Vagina (tissue), 2 donors: Measurements from ENCODE around the gene FSTL1. TPM values are rescaled to one million over a fixed set of nuclear protein-coding genes. Genes with fewer than 3 reads are reported as not detected.
A peak's percentile ranks its signal among the peaks of the same experiment; 100 is the strongest.

ENCODE experiments used
- DNase-seq, 2 donors: peaks; one replicate each; pipeline ENCODE4 v3.0.0-alpha.2; 2017; ENCODE audit errors: extremely low spot score in 2 of 2
- H3K27ac ChIP-seq: fragments of 200-600 bp; sonication (generic); one replicate; pipeline ENCODE4 v1.5.1; 2019
- H3K27me3 ChIP-seq: fragments of 200-600 bp; sonication (generic); one replicate; pipeline ENCODE4 v1.5.1; 2019
- H3K36me3 ChIP-seq, 2 donors: fragments of 200-600 bp; sonication (generic); one replicate each; pipeline ENCODE4 v1.5.1; 2017 to 2019
- H3K4me1 ChIP-seq: fragments of 200-600 bp; sonication (generic); one replicate; pipeline ENCODE4 v1.5.1; 2019
- H3K4me3 ChIP-seq, 2 donors: fragments of 200-600 bp; sonication (generic); 1 replicate in 1 of 2; 2 replicates in 1 of 2; pipeline ENCODE4 v1.5.1; 2016 to 2019
- H3K9me3 ChIP-seq: fragments of 200-600 bp; sonication (generic); one replicate; pipeline ENCODE4 v1.5.1; 2019
- CTCF ChIP-seq, 3 experiments: fragments of 450-650 bp in 2 of 3; fragments of 200-600 bp in 1 of 3; sonication (generic) in 1 of 3; IDR thresholded peaks; one replicate each; pipeline ENCODE4 v1.5.1; 2017 to 2019; ENCODE audit warnings: antibody characterized with exemption in 3 of 3, mild to moderate bottlenecking in 2 of 3, moderate library complexity in 2 of 3
- POLR2A ChIP-seq, 2 donors: fragments of 450-650 bp; IDR thresholded peaks; one replicate each; pipeline ENCODE4 v1.6.1; 2017; ENCODE audit warnings: antibody characterized with exemption in 2 of 2, mild to moderate bottlenecking in 2 of 2, moderate library complexity in 2 of 2
- POLR2AphosphoS5 ChIP-seq, 2 donors: sonication (generic); formaldehyde crosslinking; IDR thresholded peaks; one replicate each; pipeline ENCODE4 v1.9.0; 2017; ENCODE audit warnings: antibody characterized with exemption in 2 of 2, mild to moderate bottlenecking in 2 of 2, low read depth in 1 of 2; ENCODE audit not compliant: insufficient read depth in 1 of 2
- intact Hi-C: fragments of 100-400 bp; cut with DNase I; formaldehyde crosslinking; loops from one replicate; pipeline ENCODE4 v1.15.1; 2023
- total RNA-seq: library from RNA; depleted of rRNA; stranded (reverse); fragments of >200 nt; gene quantifications from one replicate; pipeline ENCODE4 v1.2.3, GENCODE V29; 2016

The FSTL1 gene
- total RNA-seq, 1 donor from 2014 or later, result 387 TPM

GRCh38 chr3:120432150-120432860 is 18.5 kb downstream of the FSTL1 start:
- intact Hi-C loops, result no loop called here
- Histone ChIP-seq H3K27ac (no peak overlapping the region), H3K36me3 (no peaks in the 10 kb centered on the region), H3K4me3 (no peak overlapping the region), H3K4me1 (peaks cover 94% of the 10 kb centered on the region), H3K27me3 (no peaks in the 10 kb centered on the region), H3K9me3 (no peaks in the 10 kb centered on the region)
- DNase-seq, result peak in 1 of 2 donors; percentile 32
- no peak for TF ChIP-seq POLR2AphosphoS5 (IDR thresholded peaks at IDR 0.05; ENCODE audit: insufficient read depth in 1 of 2, low read depth in 1 of 2)
- TF ChIP-seq CTCF (IDR thresholded peaks at IDR 0.05), result no peak
- no peak for TF ChIP-seq POLR2A (IDR thresholded peaks at IDR 0.05)

GRCh38 chr3:120429921-120430361 is 20.9 kb downstream of the FSTL1 start:
- DNase-seq, result no peak
- Histone ChIP-seq H3K36me3 (no peaks in the 10 kb centered on the region), H3K4me1 (peaks cover 94% of the 10 kb centered on the region), H3K9me3 (no peaks in the 10 kb centered on the region), H3K4me3 (no peak overlapping the region), H3K27ac (no peak overlapping the region), H3K27me3 (no peaks in the 10 kb centered on the region)
- intact Hi-C loops, result loop anchor here (10.0 kb wide), 1 partner anchor 335 kb away; the partner anchor contains the start of gene GSK3B
- TF ChIP-seq POLR2AphosphoS5 (IDR thresholded peaks at IDR 0.05; ENCODE audit: insufficient read depth in 1 of 2, low read depth in 1 of 2) (no peak), CTCF (IDR thresholded peaks at IDR 0.05) (no peak), POLR2A (IDR thresholded peaks at IDR 0.05) (no peak)

GRCh38 chr3:120428924-120429323 is 21.9 kb downstream of the FSTL1 start:
- H3K27ac ChIP-seq, result no peak overlapping the region
- H3K27me3 ChIP-seq, result no peaks in the 10 kb centered on the region
- H3K36me3 ChIP-seq, result no peaks in the 10 kb centered on the region
- no peaks in the 10 kb centered on the region for H3K9me3 ChIP-seq
- H3K4me1 ChIP-seq, result peaks cover 94% of the 10 kb centered on the region
- H3K4me3 ChIP-seq, result no peak overlapping the region
- no peak for DNase-seq
- TF ChIP-seq POLR2AphosphoS5 (IDR thresholded peaks at IDR 0.05; ENCODE audit: insufficient read depth in 1 of 2, low read depth in 1 of 2) (no peak), POLR2A (IDR thresholded peaks at IDR 0.05) (no peak), CTCF (IDR thresholded peaks at IDR 0.05) (no peak)
- intact Hi-C loops, result loop anchor here (10.0 kb wide), 1 partner anchor 334 kb away; the partner anchor contains the start of gene GSK3B

GRCh38 chr3:120427201-120427600 is 23.6 kb downstream of the FSTL1 start:
- H3K27me3 ChIP-seq, result no peaks in the 10 kb centered on the region
- H3K9me3 ChIP-seq, result no peaks in the 10 kb centered on the region
- no peaks in the 10 kb centered on the region for H3K36me3 ChIP-seq
- no peak for DNase-seq
- TF ChIP-seq POLR2A (IDR thresholded peaks at IDR 0.05), result no peak
- TF ChIP-seq CTCF (IDR thresholded peaks at IDR 0.05), result no peak
- no peak for TF ChIP-seq POLR2AphosphoS5 (IDR thresholded peaks at IDR 0.05; ENCODE audit: insufficient read depth in 1 of 2, low read depth in 1 of 2)
- H3K4me3 ChIP-seq, result no peak overlapping the region
- H3K27ac ChIP-seq, result peak overlapping the region; percentile 62
- peaks cover 89% of the 10 kb centered on the region for H3K4me1 ChIP-seq
- intact Hi-C loops, result loop anchor here (10.0 kb wide), 1 partner anchor 332 kb away; the partner anchor contains the start of gene GSK3B
